KG1 (cell line): ENCODE data around the gene RIPOR2.
"Not testable (repeated sequence)": the region's sequence is repeated elsewhere in the genome, so short reads cannot be mapped to it uniquely, and the experiment has no call there.

Source experiments
- DNase-seq: peaks from one replicate; lab custom pipeline; 2025; lab: John Stamatoyannopoulos, UW

The RIPOR2 gene

GRCh38 chr6:24799541-24799915 lies 136.2 kb downstream of the RIPOR2 start:
- DNase-seq = no peak

- no peak for DNase-seq
Measured at GRCh38 chr6:24798740-24799540, 136.8 kb downstream of the RIPOR2 start, which contains the start of gene ARMH2. Gene ARMH2, minus strand, starts transcription at chr6:24798917. Its CDS starts 60 bp downstream, at chr6:24798857.

- no peak for DNase-seq
Measured at GRCh38 chr6:24797596-24798216, 138.1 kb downstream of the RIPOR2 start.

GRCh38 chr6:24796616-24797290 lies 139.0 kb downstream of the RIPOR2 start:
- no peak for DNase-seq

GRCh38 chr6:24795106-24795505 lies 140.7 kb downstream of the RIPOR2 start:
- DNase-seq = no peak

GRCh38 chr6:24788031-24788665 lies 147.6 kb downstream of the RIPOR2 start:
- no peak for DNase-seq

GRCh38 chr6:24780206-24780605 lies 155.6 kb downstream of the RIPOR2 start:
- no peak for DNase-seq

GRCh38 chr6:24779416-24780016 lies 156.2 kb downstream of the RIPOR2 start:
- DNase-seq = no peak

GRCh38 chr6:24778878-24779277 lies 156.9 kb downstream of the RIPOR2 start:
- DNase-seq = no peak

GRCh38 chr6:24778121-24778520 lies 157.6 kb downstream of the RIPOR2 start:
- no peak for DNase-seq

- DNase-seq = no peak
Measured at GRCh38 chr6:24777227-24777626, 158.5 kb downstream of the RIPOR2 start.

GRCh38 chr6:24775520-24776058 lies 160.2 kb downstream of the RIPOR2 start:
- no peak for DNase-seq

- peak; percentile 92 for DNase-seq
Measured at GRCh38 chr6:24774696-24775519, 160.9 kb downstream of the RIPOR2 start, which contains the start of gene GMNN. Gene GMNN, plus strand, starts transcription at chr6:24774937. Its CDS starts 2,310 bp downstream, at chr6:24777247.

GRCh38 chr6:24768361-24768760 lies 167.4 kb downstream of the RIPOR2 start:
- no peak for DNase-seq

GRCh38 chr6:24766680-24767462 lies 168.9 kb downstream of the RIPOR2 start:
- DNase-seq = no peak

GRCh38 chr6:24765968-24766367 lies 169.8 kb downstream of the RIPOR2 start:
- DNase-seq = not testable (repeated sequence)

- not testable (repeated sequence) for DNase-seq
Measured at GRCh38 chr6:24764833-24765828, 170.6 kb downstream of the RIPOR2 start.

- DNase-seq = no peak
Measured at GRCh38 chr6:24763578-24763977, 172.2 kb downstream of the RIPOR2 start.

GRCh38 chr6:24761851-24762250 lies 173.9 kb downstream of the RIPOR2 start:
- DNase-seq = no peak
